ENCODE results near the gene XRCC6. TPM values are rescaled to one million over a fixed set of nuclear protein-coding genes. Genes with fewer than 3 reads are reported as not detected.
A peak's percentile ranks its signal among the peaks of the same experiment; 100 is the strongest.

The XRCC6 gene
- total and polyA plus RNA-seq, 9 of the 15 experiments (the other 6 are each of a cell fraction or from before 2014, with no cell fraction given), result 151 to 440 (median 318) TPM

DNA sequence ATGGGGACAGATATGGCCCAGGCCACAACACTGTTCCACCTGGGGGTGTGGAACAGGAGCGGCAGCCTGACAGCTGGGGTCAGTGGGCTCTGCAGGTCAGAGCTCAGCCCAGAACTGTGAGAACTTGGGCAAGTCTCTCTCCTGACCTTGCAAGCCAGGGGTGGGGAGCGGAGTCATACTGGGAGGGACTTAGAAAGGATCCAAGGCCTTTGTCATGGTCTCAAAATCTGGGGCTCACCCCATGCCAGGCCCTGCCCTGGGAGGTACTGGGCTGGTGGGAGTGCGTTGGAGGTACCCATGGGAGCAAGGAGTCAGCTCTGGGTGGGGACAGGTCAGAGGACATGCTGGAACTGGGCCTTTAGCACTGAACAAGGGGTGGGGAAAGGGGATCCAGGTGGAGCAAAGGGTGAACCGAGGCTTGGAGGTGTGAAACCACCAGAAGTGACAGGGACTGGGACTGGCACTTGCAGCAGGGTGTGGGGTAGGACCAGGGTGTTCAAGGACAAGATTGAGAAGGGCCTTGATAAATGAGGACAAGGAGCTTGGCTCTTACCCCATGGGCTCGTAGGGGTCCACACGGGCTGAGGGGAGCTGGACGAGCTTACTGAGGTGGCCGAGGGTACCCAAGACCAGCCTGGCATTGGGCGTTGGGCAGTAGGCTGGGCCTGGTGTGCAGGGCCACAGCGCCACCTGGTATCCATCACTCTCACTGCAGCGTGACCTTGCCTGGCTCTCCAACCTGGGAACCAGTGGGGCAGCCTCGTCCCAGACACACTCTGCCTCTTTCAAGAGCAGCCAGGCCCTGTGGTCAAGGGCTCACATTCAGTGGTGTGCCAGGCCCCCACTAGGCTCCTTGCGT is 24.1 kb upstream of the XRCC6 start (continued):
- TF ChIP-seq, protein P1, sequence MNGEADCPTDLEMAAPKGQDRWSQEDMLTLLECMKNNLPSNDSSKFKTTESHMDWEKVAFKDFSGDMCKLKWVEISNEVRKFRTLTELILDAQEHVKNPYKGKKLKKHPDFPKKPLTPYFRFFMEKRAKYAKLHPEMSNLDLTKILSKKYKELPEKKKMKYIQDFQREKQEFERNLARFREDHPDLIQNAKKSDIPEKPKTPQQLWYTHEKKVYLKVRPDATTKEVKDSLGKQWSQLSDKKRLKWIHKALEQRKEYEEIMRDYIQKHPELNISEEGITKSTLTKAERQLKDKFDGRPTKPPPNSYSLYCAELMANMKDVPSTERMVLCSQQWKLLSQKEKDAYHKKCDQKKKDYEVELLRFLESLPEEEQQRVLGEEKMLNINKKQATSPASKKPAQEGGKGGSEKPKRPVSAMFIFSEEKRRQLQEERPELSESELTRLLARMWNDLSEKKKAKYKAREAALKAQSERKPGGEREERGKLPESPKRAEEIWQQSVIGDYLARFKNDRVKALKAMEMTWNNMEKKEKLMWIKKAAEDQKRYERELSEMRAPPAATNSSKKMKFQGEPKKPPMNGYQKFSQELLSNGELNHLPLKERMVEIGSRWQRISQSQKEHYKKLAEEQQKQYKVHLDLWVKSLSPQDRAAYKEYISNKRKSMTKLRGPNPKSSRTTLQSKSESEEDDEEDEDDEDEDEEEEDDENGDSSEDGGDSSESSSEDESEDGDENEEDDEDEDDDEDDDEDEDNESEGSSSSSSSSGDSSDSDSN (IDR thresholded peaks at IDR 0.05; ENCODE audit: borderline replicate concordance in 1 of 2, low read depth in 2 of 2, low read length in 2 of 2), result no peak
- TF ChIP-seq TCF7 (IDR thresholded peaks at IDR 0.05; ENCODE audit: borderline replicate concordance) (no peak), RNF2 (IDR thresholded peaks at IDR 0.05) (no peak), KDM2B (CRISPR knock-in tag; IDR thresholded peaks at IDR 0.05) (no peak), NFE2 (IDR thresholded peaks at IDR 0.05; ENCODE audit: low read depth) (no peak), ZFX (CRISPR knock-in tag; IDR thresholded peaks at IDR 0.05) (peak; percentile 52), CBX1 (IDR thresholded peaks at IDR 0.05; ENCODE audit: low read depth) (no peak), RAD21 (CRISPR knock-in tag; conservative IDR thresholded peaks at IDR 0.05 in 1 of 2, IDR thresholded peaks at IDR 0.05 in 1 of 2) (peak; percentile 62 to 75)
- TF ChIP-seq, protein P2, sequence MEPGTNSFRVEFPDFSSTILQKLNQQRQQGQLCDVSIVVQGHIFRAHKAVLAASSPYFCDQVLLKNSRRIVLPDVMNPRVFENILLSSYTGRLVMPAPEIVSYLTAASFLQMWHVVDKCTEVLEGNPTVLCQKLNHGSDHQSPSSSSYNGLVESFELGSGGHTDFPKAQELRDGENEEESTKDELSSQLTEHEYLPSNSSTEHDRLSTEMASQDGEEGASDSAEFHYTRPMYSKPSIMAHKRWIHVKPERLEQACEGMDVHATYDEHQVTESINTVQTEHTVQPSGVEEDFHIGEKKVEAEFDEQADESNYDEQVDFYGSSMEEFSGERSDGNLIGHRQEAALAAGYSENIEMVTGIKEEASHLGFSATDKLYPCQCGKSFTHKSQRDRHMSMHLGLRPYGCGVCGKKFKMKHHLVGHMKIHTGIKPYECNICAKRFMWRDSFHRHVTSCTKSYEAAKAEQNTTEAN (CRISPR knock-in tag; IDR thresholded peaks at IDR 0.05), result no peak
- TF ChIP-seq, protein P3, sequence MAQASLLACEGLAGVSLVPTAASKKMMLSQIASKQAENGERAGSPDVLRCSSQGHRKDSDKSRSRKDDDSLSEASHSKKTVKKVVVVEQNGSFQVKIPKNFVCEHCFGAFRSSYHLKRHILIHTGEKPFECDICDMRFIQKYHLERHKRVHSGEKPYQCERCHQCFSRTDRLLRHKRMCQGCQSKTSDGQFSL (CRISPR knock-in tag; IDR thresholded peaks at IDR 0.05), result no peak
- TF ChIP-seq, protein P3 (tag; IDR thresholded peaks at IDR 0.05), result no peak
- TF ChIP-seq, protein P4, sequence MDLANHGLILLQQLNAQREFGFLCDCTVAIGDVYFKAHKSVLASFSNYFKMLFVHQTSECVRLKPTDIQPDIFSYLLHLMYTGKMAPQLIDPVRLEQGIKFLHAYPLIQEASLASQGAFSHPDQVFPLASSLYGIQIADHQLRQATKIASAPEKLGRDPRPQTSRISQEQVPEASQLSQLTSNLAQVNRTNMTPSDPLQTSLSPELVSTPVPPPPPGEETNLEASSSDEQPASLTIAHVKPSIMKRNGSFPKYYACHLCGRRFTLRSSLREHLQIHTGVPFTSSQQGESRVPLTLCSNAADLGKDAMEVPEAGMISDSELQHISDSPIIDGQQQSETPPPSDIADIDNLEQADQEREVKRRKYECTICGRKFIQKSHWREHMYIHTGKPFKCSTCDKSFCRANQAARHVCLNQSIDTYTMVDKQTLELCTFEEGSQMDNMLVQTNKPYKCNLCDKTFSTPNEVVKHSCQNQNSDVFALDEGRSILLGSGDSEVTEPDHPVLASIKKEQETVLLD (IDR thresholded peaks at IDR 0.05), result no peak

All from K562 (cell line).